ENCODE data around the gene KMO.

GRCh38 chr1:241607497-241607896 is 75.3 kb downstream of the KMO start:
- TF ChIP-seq ZNF512 (CRISPR knock-in tag; IDR thresholded peaks at IDR 0.05; ENCODE audit: borderline replicate concordance) (0 out of 2 replicates have a peak, but pooled peaks have one; percentile 71), MYBL2 (CRISPR knock-in tag; IDR thresholded peaks at IDR 0.05) (no peak), CTCF (IDR thresholded peaks at IDR 0.05) (no peak), RORB (CRISPR knock-in tag; IDR thresholded peaks at IDR 0.05) (no peak)

Measured in WTC11 (cell line).